Measurements from ENCODE around the gene FLYWCH1.

- no peak for TF ChIP-seq CTCF (IDR thresholded peaks at IDR 0.05; ENCODE audit: low read depth, low read length, missing input control)
- TF ChIP-seq NR2F2 (IDR thresholded peaks at IDR 0.05): no peak
- TF ChIP-seq, protein P1, sequence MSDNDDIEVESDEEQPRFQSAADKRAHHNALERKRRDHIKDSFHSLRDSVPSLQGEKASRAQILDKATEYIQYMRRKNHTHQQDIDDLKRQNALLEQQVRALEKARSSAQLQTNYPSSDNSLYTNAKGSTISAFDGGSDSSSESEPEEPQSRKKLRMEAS (IDR thresholded peaks at IDR 0.05): no peak
- TF ChIP-seq GABPA (IDR thresholded peaks at IDR 0.05 in 1 of 2, conservative IDR thresholded peaks at IDR 0.05 in 1 of 2): no peak
- no peak for TF ChIP-seq EGR1 (IDR thresholded peaks at IDR 0.05; ENCODE audit: low read depth in 2 of 2)
- TF ChIP-seq TAF1 (conservative IDR thresholded peaks at IDR 0.05): no peak
- TF ChIP-seq, protein P2, sequence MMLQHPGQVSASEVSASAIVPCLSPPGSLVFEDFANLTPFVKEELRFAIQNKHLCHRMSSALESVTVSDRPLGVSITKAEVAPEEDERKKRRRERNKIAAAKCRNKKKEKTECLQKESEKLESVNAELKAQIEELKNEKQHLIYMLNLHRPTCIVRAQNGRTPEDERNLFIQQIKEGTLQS (IDR thresholded peaks at IDR 0.05): no peak
- no peak for TF ChIP-seq YY1 (IDR thresholded peaks at IDR 0.05)
- TF ChIP-seq RAD21 (IDR thresholded peaks at IDR 0.05): no peak
These were observed 48.7 kb downstream of the FLYWCH1 start for GRCh38 chr16:2960183-2961010.

All from liver (tissue), 3 donors.